Measurements from ENCODE around the gene CCDC187. TPM values are rescaled to one million over a fixed set of nuclear protein-coding genes. Genes with fewer than 3 reads are reported as not detected.

CCDC187 gene
- total and polyA plus RNA-seq, 2 of the 13 experiments (the other 11 are each of a cell fraction or from before 2014, with no cell fraction given) = 0.03 to 0.13 TPM

- no peak for TF ChIP-seq HINFP (CRISPR knock-in tag; IDR thresholded peaks at IDR 0.05; ENCODE audit: low read depth)
- TF ChIP-seq PLRG1 (conservative IDR thresholded peaks at IDR 0.05) = no peak
- TF ChIP-seq ELF3 (CRISPR knock-in tag; IDR thresholded peaks at IDR 0.05) = no peak
- TF ChIP-seq ZNF121 (CRISPR knock-in tag; IDR thresholded peaks at IDR 0.05) = no peak
Observed at GRCh38 chr9:136304981-136305380, 1.1 kb upstream of the CCDC187 start (continued).

- BruUV-seq (replicated peaks) = no TSS peak
- intact Hi-C loops (cut with micrococcal nuclease; ENCODE audit: unreplicated experiment) = no loop called here
- POLR2A ChIA-PET = no interaction called here
- H3K27me3 ChIP-seq (ENCODE audit: control insufficient read depth in 1 of 2, insufficient read depth in 2 of 2, low read length in 2 of 2) = peaks cover 3 to 32% of the 10 kb centered on the region in 2 experiments
- peaks cover 36% of the 10 kb centered on the region for H3K4me1 ChIP-seq (ENCODE audit: insufficient read depth, low read length)
- no peak overlapping the region for H3K4me2 ChIP-seq (ENCODE audit: low read depth, low read length)
- no peaks in the 10 kb centered on the region for H3K36me3 ChIP-seq (replicated peaks in 1 of 2; ENCODE audit: control insufficient read depth in 1 of 2, insufficient read depth in 2 of 2, low read length in 2 of 2)
- ATAC-seq (no peak), FAIRE-seq (no peak), DNase-seq (ENCODE audit: low spot score) (no peak)
- in situ Hi-C loops (cut with HindIII; ENCODE audit: extremely low pct_ligation_motif_present, low pct_unique_long_range_greater_than_20kb) = no loop called here
- no peak overlapping the region for H3K27ac ChIP-seq (ENCODE audit: extremely low read length, insufficient read depth, low read length)
- no peak overlapping the region for H2AFZ ChIP-seq (ENCODE audit: low read length)
- H3K4me3 ChIP-seq (replicated peaks in 1 of 3; ENCODE audit: insufficient read depth in 1 of 3, low read depth in 2 of 3, low read length in 3 of 3) = no peak overlapping the region
- WGBS (ENCODE audit: low lambda C conversion rate) = 14% methylated on average over 4 of the region's 10 CpGs
- H3K79me2 ChIP-seq (ENCODE audit: insufficient read depth, low read length) = no peaks in the 10 kb centered on the region
- no peaks in the 10 kb centered on the region for H4K20me1 ChIP-seq (ENCODE audit: insufficient read depth, low read length)
- no peak overlapping the region for H3K9ac ChIP-seq (ENCODE audit: insufficient read depth, low read depth, low read length)
- H3K9me3 ChIP-seq (ENCODE audit: low read length) = no peaks in the 10 kb centered on the region
- CTCF ChIA-PET (ENCODE audit: low intra/inter-chr PET ratio, low total read pairs) = no interaction called here
- no peak for TF ChIP-seq ZFP1 (CRISPR knock-in tag; IDR thresholded peaks at IDR 0.05)
- no peak for TF ChIP-seq ZNF597 (CRISPR knock-in tag; IDR thresholded peaks at IDR 0.05)
- TF ChIP-seq ZBTB26 (CRISPR knock-in tag; IDR thresholded peaks at IDR 0.05; ENCODE audit: borderline replicate concordance) = no peak
- TF ChIP-seq SCMH1 (CRISPR knock-in tag; IDR thresholded peaks at IDR 0.05; ENCODE audit: borderline replicate concordance) = no peak
- no peak for TF ChIP-seq MED1 (CRISPR knock-in tag; IDR thresholded peaks at IDR 0.05)
- TF ChIP-seq ZNF639 (CRISPR knock-in tag; conservative IDR thresholded peaks at IDR 0.05) = no peak
- TF ChIP-seq BORCS8-MEF2B (CRISPR knock-in tag; IDR thresholded peaks at IDR 0.05) = no peak
- no peak for TF ChIP-seq ERF (CRISPR knock-in tag; IDR thresholded peaks at IDR 0.05)
- TF ChIP-seq ZBTB20 (CRISPR knock-in tag; IDR thresholded peaks at IDR 0.05; ENCODE audit: borderline replicate concordance, low read depth) = no peak
- TF ChIP-seq POLR2AphosphoS5 (IDR thresholded peaks at IDR 0.05; ENCODE audit: low read depth, low read length) = no peak
- no peak for TF ChIP-seq FOXC1 (CRISPR knock-in tag; IDR thresholded peaks at IDR 0.05; ENCODE audit: borderline replicate concordance)
- TF ChIP-seq SMAD1 (CRISPR knock-in tag; IDR thresholded peaks at IDR 0.05; ENCODE audit: borderline replicate concordance, low read depth) = no peak
- no peak for TF ChIP-seq ZNF3 (CRISPR knock-in tag; IDR thresholded peaks at IDR 0.05)
- no peak for TF ChIP-seq RBAK (CRISPR knock-in tag; IDR thresholded peaks at IDR 0.05)
- no peak for TF ChIP-seq CCAR2 (optimal IDR thresholded peaks at IDR 0.05; ENCODE audit: low read depth, low read length)
- no peak for TF ChIP-seq SMARCC2 (IDR thresholded peaks at IDR 0.05)
- no peak for TF ChIP-seq ZNF292 (CRISPR knock-in tag; IDR thresholded peaks at IDR 0.05; ENCODE audit: borderline replicate concordance, low read depth)
- no peak for TF ChIP-seq ZNF30 (CRISPR knock-in tag; IDR thresholded peaks at IDR 0.05)
Observed at GRCh38 chr9:136304456-136304855, 562 bp upstream of the CCDC187 start.
